ENCODE measurements around the gene MACC1. TPM values are rescaled to one million over a fixed set of nuclear protein-coding genes. Genes with fewer than 3 reads are reported as not detected.

Gene MACC1
- total and polyA plus RNA-seq, 12 donors, result 0.35 to 9.8 (median 1.5) TPM

DNA sequence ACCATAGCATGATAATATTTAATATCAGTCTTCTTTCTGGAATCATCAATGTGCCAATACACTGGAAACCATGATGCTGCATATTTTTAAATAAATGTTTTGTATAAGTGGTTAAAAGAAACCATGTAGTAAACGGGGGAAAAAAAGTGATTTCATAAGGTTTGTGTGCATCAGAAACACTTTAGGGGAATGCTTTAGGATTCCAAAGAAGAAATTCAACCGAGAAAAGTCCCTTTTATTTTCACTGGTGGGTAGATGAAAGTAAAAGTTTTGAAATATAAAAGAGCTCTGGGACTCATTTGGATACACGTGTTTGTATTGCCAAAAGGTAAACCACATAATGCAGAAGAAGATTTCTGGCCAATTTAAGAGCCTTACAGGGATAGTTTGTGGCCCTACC, 11.9 kb upstream of the MACC1 start:
- no peak for DNase-seq
- H3K4me1 ChIP-seq (replicated peaks in 1 of 2), result peaks cover 6 to 13% of the 10 kb centered on the region in 2 donors
- WGBS, 4 donors, result 86 to 91% (median 87%) methylated on average over 3 of the region's 3 CpGs
- intact Hi-C loops (cut with DNase I), result no loop called here
- H3K36me3 ChIP-seq (replicated peaks in 1 of 2), result no peaks in the 10 kb centered on the region
- H3K27ac ChIP-seq, result no peak overlapping the region
- no peak overlapping the region for H3K4me3 ChIP-seq
- no peaks in the 10 kb centered on the region for H3K9me3 ChIP-seq (replicated peaks in 1 of 3)
- no peaks in the 10 kb centered on the region for H3K27me3 ChIP-seq
- TF ChIP-seq CTCF (IDR thresholded peaks at IDR 0.05), result no peak
- no peak for TF ChIP-seq POLR2A (IDR thresholded peaks at IDR 0.05)

GRCh38 chr7:20228654-20229053, 11.5 kb upstream of the MACC1 start:
- H3K27ac ChIP-seq, result no peak overlapping the region
- H3K4me3 ChIP-seq, result no peak overlapping the region
- TF ChIP-seq POLR2A (IDR thresholded peaks at IDR 0.05), result no peak
- TF ChIP-seq CTCF (IDR thresholded peaks at IDR 0.05), result no peak
- DNase-seq, result no peak
- no peaks in the 10 kb centered on the region for H3K36me3 ChIP-seq (replicated peaks in 1 of 2)
- H3K27me3 ChIP-seq, result no peaks in the 10 kb centered on the region
- intact Hi-C loops (cut with DNase I), result no loop called here
- peaks cover 6 to 13% of the 10 kb centered on the region in 2 donors for H3K4me1 ChIP-seq (replicated peaks in 1 of 2)
- H3K9me3 ChIP-seq (replicated peaks in 1 of 3), result no peaks in the 10 kb centered on the region

- Histone ChIP-seq H3K27ac (no peak overlapping the region), H3K4me1 (replicated peaks in 1 of 2) (peaks cover 6 to 13% of the 10 kb centered on the region in 2 donors), H3K27me3 (no peaks in the 10 kb centered on the region), H3K9me3 (replicated peaks in 1 of 3) (no peaks in the 10 kb centered on the region), H3K4me3 (no peak overlapping the region), H3K36me3 (replicated peaks in 1 of 2) (no peaks in the 10 kb centered on the region)
- intact Hi-C loops (cut with DNase I), result no loop called here
- TF ChIP-seq CTCF (IDR thresholded peaks at IDR 0.05) (no peak), POLR2A (IDR thresholded peaks at IDR 0.05) (no peak)
- 70 to 93% (median 85%) methylated on average over 2 of the region's 2 CpGs for WGBS, 4 donors
- DNase-seq, result no peak
These were observed 10.2 kb upstream of the MACC1 start for GRCh38 chr7:20227291-20227795.

DNA sequence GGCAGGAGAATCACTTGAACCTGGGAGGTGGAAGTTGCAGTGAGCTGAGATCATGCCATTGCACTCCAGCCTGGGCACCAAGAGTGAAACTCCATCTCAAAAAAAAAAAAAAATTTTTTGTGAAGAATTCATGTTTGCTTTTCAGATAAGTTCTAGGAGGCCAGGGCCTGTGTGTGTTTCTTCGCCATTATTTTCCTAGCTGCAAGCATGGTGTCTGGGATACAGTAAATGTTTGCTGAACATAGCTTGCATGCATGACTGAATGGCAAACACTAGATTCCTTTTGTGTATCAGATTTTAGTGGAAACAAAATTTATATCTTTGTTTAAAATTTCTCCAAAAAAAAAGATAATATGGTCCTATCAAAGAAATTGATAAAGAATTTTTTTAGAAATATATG, 9.7 kb upstream of the MACC1 start:
- H3K4me3 ChIP-seq, result no peak overlapping the region
- 0 to 52% (median 21%) methylated on average over 1 of the region's 1 CpG for WGBS, 4 donors
- TF ChIP-seq POLR2A (IDR thresholded peaks at IDR 0.05), result no peak
- no peak for TF ChIP-seq CTCF (IDR thresholded peaks at IDR 0.05)
- no peaks in the 10 kb centered on the region for H3K27me3 ChIP-seq
- DNase-seq, result no peak
- no peaks in the 10 kb centered on the region for H3K9me3 ChIP-seq (replicated peaks in 1 of 3)
- no peak overlapping the region for H3K27ac ChIP-seq
- peaks cover 6 to 13% of the 10 kb centered on the region in 2 donors for H3K4me1 ChIP-seq (replicated peaks in 1 of 2)
- intact Hi-C loops (cut with DNase I), result no loop called here
- no peaks in the 10 kb centered on the region for H3K36me3 ChIP-seq (replicated peaks in 1 of 2)
